ENCODE measurements around the gene IFFO2.
A peak's percentile ranks its signal among the peaks of the same experiment; 100 is the strongest.

Gene IFFO2

DNA sequence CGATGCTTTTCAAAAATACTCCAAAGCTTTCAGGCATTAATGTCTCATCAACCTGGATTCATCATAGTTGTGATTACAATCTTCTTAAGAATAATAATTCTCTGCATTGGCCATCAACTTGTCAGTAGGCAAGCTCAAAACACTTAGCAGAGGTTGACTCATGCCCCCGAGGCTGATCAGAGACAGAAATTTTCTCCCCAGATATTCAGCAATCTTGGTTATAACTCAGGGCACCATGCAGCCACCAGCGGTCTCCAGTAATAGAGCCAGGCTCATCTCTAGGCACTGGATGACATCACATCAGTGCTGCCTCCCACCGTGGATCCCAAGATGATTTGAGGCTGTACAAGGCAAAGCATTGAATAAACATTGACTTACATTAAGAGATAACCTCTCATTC is 14.3 kb upstream of the IFFO2 start:
- DNase-seq = no peak

DNA sequence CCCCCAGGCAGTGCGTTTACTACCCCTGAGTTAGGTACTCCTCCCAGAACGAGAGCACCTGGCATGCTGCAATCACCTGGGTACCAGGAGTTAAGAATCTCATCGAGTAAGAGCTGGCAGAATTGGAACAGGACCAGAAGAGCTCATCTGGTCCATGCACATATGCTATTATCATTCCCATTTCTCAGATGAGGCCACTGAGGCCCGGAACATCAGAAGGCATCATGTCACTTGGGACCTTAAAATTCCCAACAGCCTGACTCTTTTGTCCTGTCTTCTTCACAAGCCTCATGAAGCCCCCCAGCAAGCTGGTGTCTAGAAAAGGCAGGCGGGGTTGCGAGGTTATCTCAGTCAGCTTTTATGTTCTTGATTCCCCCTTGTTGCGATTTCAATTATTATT is 13.9 kb upstream of the IFFO2 start:
- DNase-seq = no peak

DNA sequence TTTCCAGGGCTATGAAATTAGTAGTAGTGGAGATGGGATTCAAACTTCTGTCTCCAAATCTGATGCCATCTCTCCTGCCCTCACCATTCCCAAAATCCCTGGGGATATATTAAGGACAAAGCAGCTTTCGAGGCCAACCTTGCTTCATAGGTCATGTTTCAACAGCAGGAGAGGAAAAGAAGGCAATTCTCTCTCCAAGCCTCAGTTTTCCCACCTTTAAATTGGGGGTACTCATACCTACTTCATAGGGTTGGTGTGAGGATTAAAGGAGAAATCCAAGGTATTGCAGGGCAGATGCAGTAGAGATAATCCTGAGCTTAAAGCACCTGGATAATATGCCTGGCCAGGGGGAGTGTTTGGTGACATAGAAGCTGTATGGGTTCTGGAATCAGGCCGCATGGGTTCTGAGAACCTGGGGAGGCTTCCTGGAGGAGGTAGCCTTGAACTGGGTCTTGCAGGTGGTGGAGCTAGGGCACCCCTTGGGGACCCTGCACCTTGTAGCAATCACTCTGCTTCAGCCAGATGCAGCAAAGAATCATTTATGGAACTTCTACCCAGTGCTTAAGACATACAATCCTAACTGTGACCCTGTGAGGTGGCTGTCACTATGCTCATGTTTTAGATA is 10.7 kb upstream of the IFFO2 start:
- no peak for DNase-seq

DNA sequence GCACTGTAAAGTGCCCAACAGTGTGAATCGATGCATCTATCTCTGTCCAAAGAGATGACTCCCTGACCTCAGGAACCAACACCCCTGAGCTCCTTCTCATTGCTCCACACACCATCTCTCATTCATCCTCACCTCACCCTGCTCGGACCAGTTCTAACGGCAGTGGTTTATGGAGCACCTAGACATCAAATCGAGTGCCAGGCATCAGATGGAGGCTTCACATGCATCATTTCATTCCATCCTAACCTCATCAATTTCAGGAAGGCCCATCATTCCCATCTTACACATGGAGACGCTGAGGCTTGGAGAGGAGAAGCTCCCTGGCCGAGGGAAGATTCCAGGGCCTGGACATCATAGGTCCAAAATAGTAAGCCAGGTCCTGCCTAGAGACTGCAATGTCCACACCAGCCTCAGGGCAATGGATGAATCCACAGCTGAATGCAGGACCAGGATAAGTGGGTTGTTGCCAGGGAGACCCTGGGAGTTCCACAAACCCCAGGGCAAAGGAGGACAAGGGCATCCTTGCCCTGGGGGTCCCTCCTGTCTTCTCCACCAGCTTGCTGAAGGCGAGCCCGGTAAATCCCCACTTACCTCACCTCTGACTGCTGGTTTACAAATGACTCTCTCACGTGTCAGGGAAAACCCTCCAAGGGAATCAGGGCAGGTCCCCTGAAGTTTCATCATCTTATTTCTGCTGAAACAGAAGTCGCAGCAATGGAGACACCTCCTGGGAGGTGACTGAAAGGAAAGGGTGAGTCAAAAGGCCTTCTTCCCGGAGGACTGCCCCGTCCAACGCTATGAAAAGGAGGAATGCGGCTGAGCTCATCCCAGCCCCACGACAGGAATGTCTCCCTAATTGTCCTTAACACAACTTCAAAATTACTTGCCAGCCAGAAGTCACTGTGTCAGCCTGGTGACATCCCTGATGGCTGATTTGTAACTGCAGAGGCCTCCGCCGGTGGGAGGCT is 9.0 kb upstream of the IFFO2 start:
- no peak for DNase-seq

DNA sequence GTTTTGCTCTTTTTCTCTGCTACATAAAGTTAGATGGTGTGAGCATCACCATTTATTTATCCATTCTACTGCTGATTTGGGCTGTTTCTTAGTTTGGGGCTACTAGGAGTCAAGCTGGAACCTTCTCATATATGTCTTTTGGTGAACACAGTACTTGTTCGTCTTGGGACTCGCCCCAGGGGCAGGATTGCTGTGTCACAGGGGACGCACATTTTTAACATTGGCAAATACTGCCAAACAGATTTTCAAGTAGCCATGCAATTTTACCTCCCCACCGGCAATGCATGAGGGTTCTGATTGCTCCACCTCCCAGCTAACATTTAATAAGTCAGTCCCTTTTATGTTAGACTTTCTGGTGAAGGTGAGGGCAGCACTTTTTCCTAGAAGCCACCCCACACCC is 7.5 kb upstream of the IFFO2 start:
- DNase-seq = no peak

DNA sequence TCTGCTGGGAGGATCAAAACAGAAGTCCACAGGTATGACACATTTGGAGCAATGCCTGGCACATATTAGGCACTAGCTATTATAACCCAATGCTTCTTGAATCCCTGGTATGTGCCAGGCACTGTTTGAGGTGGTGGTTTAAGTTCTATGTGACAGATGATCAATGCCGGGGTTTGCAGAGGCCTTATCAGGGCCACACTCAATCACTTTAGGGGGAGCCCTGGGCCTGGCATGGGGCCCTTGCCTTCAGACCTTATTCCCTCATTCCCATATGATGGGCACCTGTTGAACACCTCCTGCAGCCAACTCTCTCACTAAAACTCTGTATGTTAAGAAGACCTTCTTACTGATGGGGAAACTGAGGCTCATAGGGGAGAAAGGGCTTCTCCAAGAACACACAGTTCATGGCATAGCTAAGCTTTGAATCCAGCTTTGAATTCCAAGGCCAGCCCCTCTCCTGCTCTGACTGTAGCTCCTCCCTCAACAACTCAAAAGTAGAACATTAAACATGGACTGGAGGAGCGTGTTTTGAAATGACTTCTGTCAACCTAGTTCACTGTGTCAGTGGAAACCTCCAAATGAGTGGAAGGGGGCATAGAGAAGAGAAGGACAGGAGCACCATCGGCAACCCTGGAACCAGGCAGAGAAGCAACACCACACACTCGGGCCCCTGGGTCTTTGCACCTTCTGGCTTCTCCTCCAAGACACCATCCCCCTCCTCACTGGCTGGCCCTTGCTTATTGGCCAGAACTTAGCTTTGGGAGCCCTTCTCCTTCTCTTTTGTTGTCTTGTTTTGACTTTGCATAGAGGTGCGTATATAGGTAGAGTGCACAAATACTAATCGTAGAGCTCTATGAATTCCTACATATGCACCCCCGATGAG is 6.6 kb upstream of the IFFO2 start:
- DNase-seq = no peak

DNA sequence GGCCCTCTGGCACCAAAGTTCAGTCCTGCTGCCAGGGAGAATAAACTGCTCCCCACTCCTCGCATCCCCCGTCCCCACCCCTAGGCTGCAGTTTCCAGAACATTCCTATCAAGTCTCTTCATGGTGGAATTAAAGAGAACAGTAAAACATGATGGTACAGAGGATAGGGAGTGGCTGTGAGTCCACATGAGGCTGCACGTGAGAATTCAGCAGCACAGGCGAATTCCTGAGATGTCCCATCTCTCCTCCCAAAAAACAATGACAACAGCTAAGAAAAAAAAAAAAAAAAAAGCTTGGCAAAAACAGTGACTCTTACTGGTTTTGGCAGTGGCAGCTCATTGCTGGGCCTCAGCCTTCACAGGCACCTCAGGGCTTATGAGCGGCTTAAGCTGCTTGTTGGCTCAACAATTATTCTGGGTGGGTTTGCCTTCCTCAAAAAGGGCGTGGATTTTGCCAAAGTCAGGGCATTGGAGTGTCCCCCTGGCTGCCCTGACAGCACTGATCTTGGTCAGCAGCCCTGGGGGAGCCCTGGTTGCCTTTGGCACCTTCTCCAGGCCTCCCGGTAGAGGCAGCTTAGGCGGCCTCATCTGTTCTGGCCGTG is 5.7 kb upstream of the IFFO2 start:
- DNase-seq = no peak

DNA sequence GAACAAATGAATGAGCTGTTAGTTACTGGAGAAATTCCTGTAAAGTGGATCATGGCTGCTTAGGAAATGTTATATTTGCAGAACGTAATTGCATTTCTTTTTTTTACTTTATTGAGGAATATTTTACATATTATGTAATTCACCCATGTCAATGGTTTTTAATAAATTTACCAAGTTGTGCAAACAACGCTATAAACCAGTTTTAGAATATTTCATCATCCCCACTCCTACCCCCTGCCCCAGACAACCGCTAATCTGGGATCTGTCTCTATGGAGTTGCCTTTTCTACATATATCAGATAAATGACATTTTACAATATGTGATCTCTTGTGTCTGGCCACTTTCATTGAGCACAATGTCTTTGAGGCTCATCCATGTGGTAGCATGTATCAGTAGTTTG is 4.3 kb upstream of the IFFO2 start:
- no peak for DNase-seq

DNA sequence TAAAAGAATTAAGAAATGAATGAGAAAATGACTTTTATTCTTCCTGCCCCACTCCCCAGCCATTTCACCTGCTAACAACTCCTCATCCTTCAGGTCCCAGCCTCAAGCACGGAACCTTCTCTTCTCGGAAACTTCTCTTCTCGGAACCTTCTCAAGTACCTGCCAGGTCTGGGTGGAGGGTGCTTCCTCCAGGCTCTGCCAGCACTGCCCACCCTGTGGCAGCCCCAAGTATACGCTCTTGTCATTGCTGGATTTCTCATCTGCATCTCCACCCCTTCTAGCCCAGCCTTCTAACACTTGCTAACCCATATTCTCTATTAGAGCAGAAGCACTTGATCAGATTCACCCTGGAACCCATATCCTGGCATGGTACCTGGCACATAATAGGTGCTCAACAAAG is 3.9 kb upstream of the IFFO2 start:
- no peak for DNase-seq

DNA sequence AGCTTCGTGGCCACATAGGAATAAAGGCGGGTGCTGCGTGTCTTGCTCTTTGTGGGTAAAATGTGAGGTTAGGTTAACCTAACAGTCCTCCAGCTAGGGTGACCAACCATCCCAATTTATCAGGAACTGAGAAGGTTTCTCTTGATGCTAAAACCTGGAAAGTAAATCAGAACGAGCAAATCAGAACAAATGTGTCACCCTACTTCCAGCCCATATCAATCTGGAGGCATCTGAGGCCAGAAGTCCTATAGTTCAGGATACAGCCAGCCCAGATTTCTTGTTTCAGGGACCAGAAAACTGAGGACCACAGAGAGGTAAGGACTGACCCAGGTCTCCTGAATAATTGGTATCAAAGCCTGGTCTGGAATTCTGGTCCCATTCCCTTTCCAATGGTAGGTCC is 3.1 kb upstream of the IFFO2 start:
- no peak for DNase-seq

DNA sequence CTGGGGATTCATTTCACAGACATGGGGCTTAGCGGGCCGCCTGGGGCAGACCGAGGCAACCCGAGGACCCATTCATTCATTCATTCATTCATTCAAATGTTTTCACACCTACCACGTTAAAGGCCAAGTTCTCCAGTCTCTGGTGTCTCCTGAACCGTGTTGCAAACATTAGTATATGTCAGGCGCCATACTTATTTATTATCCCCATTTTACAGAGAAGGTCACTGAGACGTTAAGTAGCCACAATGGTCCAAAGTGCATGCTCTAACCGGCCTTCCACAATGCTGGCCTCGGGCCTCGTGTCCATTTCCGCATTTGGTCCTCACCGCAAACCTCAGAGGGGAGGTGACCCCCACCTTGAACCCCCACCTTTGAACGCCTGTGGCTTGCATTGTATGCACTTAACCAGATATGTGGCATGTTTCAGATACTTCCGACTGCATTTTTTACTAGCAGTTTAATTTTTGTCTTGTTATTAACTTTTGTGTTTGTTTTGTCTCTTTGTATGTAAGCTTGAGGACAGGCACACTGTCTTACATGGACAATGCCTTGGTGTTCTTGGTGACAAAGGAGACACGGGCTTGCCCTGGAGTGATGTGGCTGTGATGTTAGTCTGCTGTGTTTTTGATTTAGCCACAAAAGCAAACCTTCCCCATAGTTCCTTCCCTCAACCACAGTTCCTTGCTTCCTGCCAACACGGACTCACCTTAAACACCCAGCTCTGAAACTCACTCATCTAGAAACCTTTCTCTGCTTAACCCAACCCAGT is 1.2 kb upstream of the IFFO2 start:
- no peak for DNase-seq

DNA sequence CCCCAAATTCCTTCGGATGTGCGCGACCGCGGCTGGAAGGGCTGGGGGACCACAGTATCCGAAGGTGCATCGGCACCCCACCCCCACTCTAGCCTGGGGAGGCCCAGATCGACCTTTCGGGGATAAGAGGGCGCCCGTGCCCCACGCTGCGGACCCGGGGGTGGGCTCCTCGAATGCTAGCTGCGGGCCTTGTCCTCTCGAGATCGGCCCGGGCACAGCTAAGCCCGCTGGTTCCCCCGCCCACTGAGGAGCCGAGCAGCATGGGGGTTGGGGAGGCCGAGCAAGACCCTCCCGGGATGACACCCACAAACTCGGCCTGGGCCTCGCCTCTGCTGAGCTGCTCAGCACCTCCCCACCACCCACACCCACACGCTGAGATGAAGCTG is 653 bp upstream of the IFFO2 start:
- DNase-seq = no peak

DNA sequence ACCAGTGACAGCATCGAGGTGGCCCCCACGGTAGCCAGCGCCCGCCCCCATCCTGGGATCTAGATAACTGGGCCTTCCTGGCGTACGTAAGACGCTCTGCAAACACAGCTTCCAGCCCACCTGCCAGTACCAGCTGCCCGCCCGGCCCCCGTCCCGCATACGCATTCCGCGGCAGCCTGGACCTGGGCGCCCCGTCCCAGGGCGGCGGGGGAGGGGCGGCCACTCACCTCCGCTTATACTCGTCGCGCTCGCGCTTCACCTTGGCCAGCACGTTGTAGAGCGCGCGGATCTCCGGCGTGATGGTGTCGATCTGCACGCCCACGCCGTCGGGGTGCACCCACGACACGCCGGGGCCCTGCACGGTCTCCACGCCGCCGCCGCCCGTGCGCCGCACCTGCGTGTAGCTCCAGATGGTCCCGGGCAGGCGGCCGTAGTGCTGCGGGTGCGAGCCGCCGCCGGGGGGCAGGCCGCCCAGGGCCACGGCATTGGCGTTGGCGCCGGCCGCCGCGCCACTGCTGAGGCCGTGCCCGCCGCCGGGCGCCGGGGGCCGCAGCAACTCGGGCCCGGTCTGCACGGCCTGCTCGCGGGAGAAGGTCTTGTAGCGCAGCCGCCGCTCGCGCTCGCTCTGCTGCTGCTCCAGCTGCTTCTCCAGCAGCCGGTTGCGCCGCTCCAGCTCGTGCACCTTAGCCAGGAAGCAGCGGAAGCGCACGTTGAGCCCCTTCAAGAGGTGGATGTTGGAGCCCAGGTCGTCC is 859 bp downstream of the IFFO2 start:
- peak; percentile 31 for DNase-seq

DNA sequence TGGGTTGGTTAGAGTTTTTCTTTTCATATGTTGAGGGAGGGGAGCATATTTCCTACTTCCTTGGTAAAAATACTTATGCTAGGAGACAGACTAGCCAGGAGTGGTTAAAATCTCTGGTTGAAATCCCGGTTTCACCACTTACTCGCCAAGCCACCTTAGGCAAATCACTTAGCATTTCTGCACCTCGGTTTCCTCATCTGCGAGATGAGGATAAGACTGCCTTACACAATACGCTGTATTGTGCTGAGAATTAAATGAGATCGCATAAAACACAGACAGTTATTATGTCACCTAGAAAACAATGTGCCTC is 1.4 kb downstream of the IFFO2 start:
- no peak for DNase-seq

DNA sequence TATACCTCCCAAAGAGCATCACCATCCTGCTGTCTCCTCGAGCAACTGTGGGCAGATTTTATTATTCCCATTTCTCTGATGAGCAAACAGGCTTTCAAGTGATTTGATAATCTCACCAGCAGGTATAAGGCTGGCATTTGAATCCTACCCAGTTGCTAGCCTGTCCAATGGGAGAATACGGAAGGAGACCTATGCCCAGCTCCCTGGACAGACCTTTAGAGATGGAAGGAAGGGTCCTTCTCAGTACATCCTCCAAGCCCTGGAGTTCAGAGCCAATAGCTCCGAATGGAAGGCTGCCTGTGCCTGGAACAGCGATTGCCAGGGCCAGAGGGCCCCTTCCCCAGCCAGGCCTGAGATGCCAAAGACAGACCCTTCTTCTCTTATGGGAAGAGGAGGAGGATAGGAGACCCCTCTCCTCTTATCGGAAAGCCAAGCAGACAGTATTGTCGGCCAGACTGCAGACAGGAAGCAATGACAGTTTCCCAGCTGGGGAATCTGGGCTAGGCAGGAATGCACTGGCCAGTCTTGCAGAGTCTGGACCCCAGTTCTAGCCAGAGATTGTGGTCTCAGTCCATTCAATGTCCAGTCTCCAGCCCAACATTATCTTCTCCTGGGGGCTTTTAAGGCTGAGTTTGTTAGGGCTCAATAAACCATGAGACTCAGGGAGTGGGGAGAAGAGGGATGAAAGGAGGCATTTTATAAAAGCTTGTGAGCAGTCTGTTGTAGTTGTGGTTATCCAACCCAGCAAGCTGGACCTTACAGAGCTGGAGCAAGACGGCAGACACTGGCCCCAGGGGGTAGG is 2.0 kb downstream of the IFFO2 start:
- no peak for DNase-seq

DNA sequence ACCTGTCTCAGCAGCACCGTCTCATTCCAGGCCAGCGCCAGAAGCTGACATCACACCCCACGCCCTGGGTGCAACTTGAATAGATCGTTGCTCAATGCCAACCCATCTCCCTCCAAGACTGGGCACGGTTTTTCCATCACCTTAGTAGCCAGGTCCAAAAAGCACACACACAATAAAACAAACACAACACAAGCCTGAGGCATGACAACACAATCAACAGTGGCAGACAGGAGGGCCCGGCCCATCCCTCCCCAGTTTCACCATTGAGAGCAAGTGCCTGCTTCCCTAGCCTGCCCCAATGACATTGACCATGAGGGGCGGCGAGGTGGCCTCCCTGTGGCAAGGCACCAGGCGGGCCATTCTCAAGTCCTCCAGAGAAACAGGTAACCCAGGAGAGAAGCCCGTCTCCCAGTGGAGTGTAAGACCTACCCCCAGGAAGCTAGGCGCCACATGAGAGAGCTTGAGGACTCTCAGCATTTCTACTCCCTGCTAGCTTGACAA is 2.7 kb downstream of the IFFO2 start:
- no peak for DNase-seq

DNA sequence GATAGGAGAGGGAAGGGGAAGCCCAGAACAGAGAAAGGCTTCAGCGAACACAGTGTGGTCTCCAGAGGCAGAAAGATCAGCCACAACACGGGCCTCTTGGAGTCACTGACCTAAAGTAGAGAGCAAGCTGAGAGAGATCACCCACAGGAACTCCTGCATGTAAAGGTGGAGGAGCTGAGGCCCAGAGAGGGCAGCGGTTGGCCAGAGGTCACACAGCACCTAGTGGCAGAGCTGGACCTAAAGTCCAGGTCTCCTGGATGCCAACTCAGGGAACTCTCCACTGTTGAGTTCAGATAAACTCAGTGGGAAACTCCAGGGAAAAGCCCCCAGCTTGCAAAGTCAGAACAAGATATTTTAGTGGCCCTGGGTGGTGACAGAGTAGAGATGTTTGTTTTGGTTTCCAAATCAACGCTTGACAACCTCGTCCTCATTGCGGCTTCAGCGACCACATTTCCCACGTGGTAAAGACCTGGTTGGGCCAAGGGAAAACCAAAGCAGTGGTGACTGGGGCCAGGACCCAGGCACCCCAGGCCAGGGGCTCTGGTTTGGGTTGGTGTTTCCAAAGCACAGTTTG is 4.6 kb downstream of the IFFO2 start:
- no peak for DNase-seq

DNA sequence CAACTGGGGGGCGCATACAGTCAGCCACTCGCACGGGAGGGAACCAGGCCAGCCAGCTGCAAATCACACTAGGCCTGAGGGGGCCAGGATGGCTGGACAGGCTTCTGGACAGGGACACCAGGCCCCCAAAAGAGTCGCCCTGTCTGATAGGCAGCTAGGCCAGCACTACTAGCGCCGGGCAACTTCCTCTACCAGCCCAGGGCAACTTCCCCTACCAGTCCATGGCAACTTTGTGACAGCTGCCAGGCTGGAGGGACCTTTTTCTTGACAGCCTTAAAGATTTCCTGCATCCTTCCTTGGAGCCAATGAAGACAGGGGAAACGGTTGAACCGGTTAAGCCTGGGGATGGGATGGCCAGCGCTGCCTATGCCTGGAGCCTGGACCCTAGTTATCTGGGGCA is 5.1 kb downstream of the IFFO2 start:
- no peak for DNase-seq

DNA sequence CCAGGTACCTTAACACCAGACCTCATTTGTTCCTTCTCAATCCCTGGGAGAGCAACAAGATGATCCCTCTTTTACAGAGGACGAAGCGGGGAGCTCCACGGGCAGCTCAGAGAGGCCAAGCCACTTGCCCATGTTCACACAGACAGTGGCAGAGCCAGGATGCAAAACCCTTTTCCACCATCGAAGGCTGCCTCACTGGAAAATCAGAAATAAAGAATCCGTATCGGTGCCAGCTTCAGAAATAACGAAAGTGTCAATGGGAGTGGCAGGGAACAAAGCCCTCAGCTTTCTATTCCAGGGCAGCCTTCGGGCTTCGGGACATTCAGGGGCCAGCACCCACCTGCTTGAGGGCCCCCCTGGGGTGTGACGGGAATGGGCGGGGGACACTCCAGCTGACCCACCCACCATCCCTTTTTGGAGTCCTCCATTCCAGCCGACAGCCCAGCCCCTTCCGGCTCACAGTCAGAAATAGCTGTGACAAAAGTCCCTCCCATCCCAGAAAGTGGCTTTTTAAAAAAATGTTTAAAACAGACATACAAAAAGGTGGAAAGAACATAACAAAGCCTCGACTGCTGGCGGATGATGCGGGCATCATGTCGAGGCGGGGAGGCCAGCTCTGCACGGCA is 6.0 kb downstream of the IFFO2 start:
- no peak for DNase-seq

Measured in DMS153 (cell line).